A673 (cell line): ENCODE data around the gene MYOC.

Source experiments
- CTCF ChIP-seq: fragments of 300-800, 200-600 bp; sonication (generic); conservative IDR thresholded peaks from 2 replicates; pipeline ENCODE4 v1.5.1; 2017; ENCODE audit warnings: low read depth, mild to moderate bottlenecking, antibody characterized with exemption, low read length, moderate library complexity, mixed read lengths
- EZH2 ChIP-seq: fragments of 200-600 bp; sonication (generic); IDR thresholded peaks from 2 replicates; pipeline ENCODE4 v1.6.1; 2017; ENCODE audit warnings: borderline replicate concordance, low read depth, mild to moderate bottlenecking, mixed read lengths, antibody characterized with exemption, low read length; ENCODE audit not compliant: poor library complexity, severe bottlenecking

GRCh38 chr1:171666114-171666769 is 13.8 kb upstream of the MYOC start:
- no peak for TF ChIP-seq CTCF
- TF ChIP-seq EZH2 = no peak
